Measurements from ENCODE around the gene VEZF1. TPM values are rescaled to one million over a fixed set of nuclear protein-coding genes. Genes with fewer than 3 reads are reported as not detected.

The VEZF1 gene
- total and polyA plus RNA-seq, 4 experiments from 2014 or later, result 30.6 to 76.6 (median 63.1) TPM

GRCh38 chr17:57929386-57929785, 58.7 kb downstream of the VEZF1 start:
- ChIA-PET POLR2A (ENCODE audit: partially characterized antibody) (no interaction called here), CTCF (ENCODE audit: partially characterized antibody) (no interaction called here)
- Histone ChIP-seq H3K4me3 (ENCODE audit: low read length in 2 of 2) (no peak overlapping the region), H3K27ac (ENCODE audit: low read depth, low read length) (no peak overlapping the region), H3K9me3 (ENCODE audit: control insufficient read depth in 1 of 2, low read length in 2 of 2) (no peaks in the 10 kb centered on the region), H3K36me3 (ENCODE audit: insufficient read depth, low read length) (no peaks in the 10 kb centered on the region), H3K4me1 (ENCODE audit: insufficient read depth, low read length) (no peaks in the 10 kb centered on the region), H3K27me3 (ENCODE audit: insufficient read depth, low read length) (no peaks in the 10 kb centered on the region)
- H3K9me3 Mint-ChIP-seq, result no peaks in the 10 kb centered on the region
- H3K4me3 Mint-ChIP-seq, result no peak overlapping the region
- intact Hi-C loops (cut with micrococcal nuclease), result no loop called here
- peaks cover 5 to 11% of the 10 kb centered on the region in 2 donors for H3K27me3 Mint-ChIP-seq
- no peak for DNase-seq
- H3K4me1 Mint-ChIP-seq, result no peaks in the 10 kb centered on the region
- H3K27ac Mint-ChIP-seq, result no peak overlapping the region
- H3K36me3 Mint-ChIP-seq, result no peaks in the 10 kb centered on the region

DNA sequence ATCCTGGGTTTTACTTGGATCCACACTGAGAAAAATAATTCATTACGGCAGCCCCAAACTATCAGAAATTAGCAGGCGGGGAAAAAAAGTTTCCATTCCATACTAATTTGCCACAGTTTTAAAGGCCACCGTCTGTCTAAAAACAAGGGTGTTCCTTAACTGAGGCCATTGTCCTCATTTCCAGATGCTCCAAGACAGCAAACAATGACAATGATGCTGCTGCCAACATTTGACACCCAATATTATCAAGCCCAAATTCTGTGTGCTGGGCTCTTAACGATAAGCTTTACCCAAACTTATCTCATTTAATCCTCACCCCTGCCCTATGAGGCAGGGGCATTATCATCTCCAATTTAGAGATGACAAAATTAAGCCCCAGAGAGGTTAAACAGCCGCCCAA, 59.1 kb downstream of the VEZF1 start:
- H3K4me3 Mint-ChIP-seq, result no peak overlapping the region
- Histone ChIP-seq H3K27me3 (ENCODE audit: insufficient read depth, low read length) (no peaks in the 10 kb centered on the region), H3K4me1 (ENCODE audit: insufficient read depth, low read length) (no peaks in the 10 kb centered on the region), H3K4me3 (ENCODE audit: low read length in 2 of 2) (no peak overlapping the region), H3K36me3 (ENCODE audit: insufficient read depth, low read length) (no peaks in the 10 kb centered on the region), H3K9me3 (ENCODE audit: control insufficient read depth in 1 of 2, low read length in 2 of 2) (no peaks in the 10 kb centered on the region), H3K27ac (ENCODE audit: low read depth, low read length) (no peak overlapping the region)
- POLR2A ChIA-PET (ENCODE audit: partially characterized antibody), result no interaction called here
- H3K27me3 Mint-ChIP-seq, result peaks cover 5 to 11% of the 10 kb centered on the region in 2 donors
- no peaks in the 10 kb centered on the region for H3K4me1 Mint-ChIP-seq
- H3K36me3 Mint-ChIP-seq, result no peaks in the 10 kb centered on the region
- H3K27ac Mint-ChIP-seq, result no peak overlapping the region
- no peaks in the 10 kb centered on the region for H3K9me3 Mint-ChIP-seq
- intact Hi-C loops (cut with micrococcal nuclease), result no loop called here
- DNase-seq, result no peak
- CTCF ChIA-PET (ENCODE audit: partially characterized antibody), result no interaction called here

- no peak overlapping the region for H3K27ac Mint-ChIP-seq
- ChIA-PET CTCF (ENCODE audit: partially characterized antibody) (interaction anchor here (2.2 kb wide), 1 partner anchor 73 kb away, joined by 8 read pairs; no protein-coding TSS in a partner anchor), POLR2A (ENCODE audit: partially characterized antibody) (no interaction called here)
Observed at GRCh38 chr17:57927048-57927723, 60.9 kb downstream of the VEZF1 start.

DNA sequence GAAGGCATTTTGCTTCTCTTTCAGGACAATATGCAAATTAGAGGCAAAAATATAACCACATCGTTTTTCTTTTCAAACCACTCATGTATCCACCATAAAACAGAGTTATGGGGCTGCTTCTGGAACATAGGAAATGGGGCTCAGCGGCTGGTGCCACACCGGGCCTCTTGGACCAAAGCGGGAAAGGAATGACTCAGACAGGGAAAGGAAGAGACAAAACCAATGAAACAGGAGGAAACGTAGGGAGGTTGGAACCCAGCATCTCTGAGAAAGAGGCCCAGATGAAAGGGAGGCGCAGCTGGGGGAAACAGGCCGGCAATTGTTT, 61.4 kb downstream of the VEZF1 start:
- H3K9me3 Mint-ChIP-seq, result peaks cover 0 to 1% (median 0%) of the 10 kb centered on the region in 8 donors
- H3K36me3 Mint-ChIP-seq, result no peaks in the 10 kb centered on the region
- ChIA-PET POLR2A (ENCODE audit: partially characterized antibody) (no interaction called here), CTCF (ENCODE audit: partially characterized antibody) (interaction anchor here (0.8 to 2.2 kb wide), 2 partner anchors 73 to 246 kb away, joined by 6 to 8 read pairs; no protein-coding TSS in a partner anchor)
- no peak for DNase-seq
- Histone ChIP-seq H3K4me3 (ENCODE audit: low read length in 2 of 2) (no peak overlapping the region), H3K4me1 (ENCODE audit: insufficient read depth, low read length) (no peaks in the 10 kb centered on the region), H3K27ac (ENCODE audit: low read depth, low read length) (no peak overlapping the region), H3K9me3 (ENCODE audit: control insufficient read depth in 1 of 2, low read length in 2 of 2) (no peaks in the 10 kb centered on the region), H3K27me3 (ENCODE audit: insufficient read depth, low read length) (no peaks in the 10 kb centered on the region), H3K36me3 (ENCODE audit: insufficient read depth, low read length) (no peaks in the 10 kb centered on the region)
- intact Hi-C loops (cut with micrococcal nuclease), result no loop called here
- peak overlapping the region in 1 of 7 donors; percentile 39 for H3K27ac Mint-ChIP-seq
- no peak overlapping the region for H3K4me3 Mint-ChIP-seq
- peaks cover 3 to 11% of the 10 kb centered on the region in 2 donors for H3K27me3 Mint-ChIP-seq
- H3K4me1 Mint-ChIP-seq, result no peaks in the 10 kb centered on the region

More at GRCh38 chr17:57927048-57927723, 60.9 kb downstream of the VEZF1 start:
- H3K4me3 Mint-ChIP-seq, result no peak overlapping the region
- Histone ChIP-seq H3K27ac (ENCODE audit: low read depth, low read length) (no peak overlapping the region), H3K9me3 (ENCODE audit: control insufficient read depth in 1 of 2, low read length in 2 of 2) (no peaks in the 10 kb centered on the region), H3K4me3 (ENCODE audit: low read length in 2 of 2) (no peak overlapping the region), H3K27me3 (ENCODE audit: insufficient read depth, low read length) (no peaks in the 10 kb centered on the region), H3K36me3 (ENCODE audit: insufficient read depth, low read length) (no peaks in the 10 kb centered on the region), H3K4me1 (ENCODE audit: insufficient read depth, low read length) (no peaks in the 10 kb centered on the region)
- H3K4me1 Mint-ChIP-seq, result no peaks in the 10 kb centered on the region
- intact Hi-C loops (cut with micrococcal nuclease), result no loop called here
- DNase-seq, result no peak
- peaks cover 5 to 11% of the 10 kb centered on the region in 2 donors for H3K27me3 Mint-ChIP-seq
- H3K36me3 Mint-ChIP-seq, result no peaks in the 10 kb centered on the region
- H3K9me3 Mint-ChIP-seq, result peaks cover 0 to 1% (median 0%) of the 10 kb centered on the region in 8 donors

- no peaks in the 10 kb centered on the region for H3K36me3 Mint-ChIP-seq
- POLR2A ChIA-PET (ENCODE audit: partially characterized antibody), result no interaction called here
- peaks cover 3 to 11% of the 10 kb centered on the region in 2 donors for H3K27me3 Mint-ChIP-seq
- intact Hi-C loops (cut with micrococcal nuclease), result no loop called here
- H3K36me3 ChIP-seq (ENCODE audit: insufficient read depth, low read length), result no peaks in the 10 kb centered on the region
- H3K4me1 ChIP-seq (ENCODE audit: insufficient read depth, low read length), result no peaks in the 10 kb centered on the region
- DNase-seq, result no peak
- peaks cover 0 to 1% (median 0%) of the 10 kb centered on the region in 8 donors for H3K9me3 Mint-ChIP-seq
- H3K27ac Mint-ChIP-seq, result no peak overlapping the region
- no peak overlapping the region for H3K4me3 Mint-ChIP-seq
- H3K4me3 ChIP-seq (ENCODE audit: low read length in 2 of 2), result no peak overlapping the region
- no peaks in the 10 kb centered on the region for H3K4me1 Mint-ChIP-seq
- no peaks in the 10 kb centered on the region for H3K9me3 ChIP-seq (ENCODE audit: control insufficient read depth in 1 of 2, low read length in 2 of 2)
- H3K27me3 ChIP-seq (ENCODE audit: insufficient read depth, low read length), result no peaks in the 10 kb centered on the region
- no peak overlapping the region for H3K27ac ChIP-seq (ENCODE audit: low read depth, low read length)
- CTCF ChIA-PET (ENCODE audit: partially characterized antibody), result interaction anchor here (1.0 to 2.2 kb wide), 2 partner anchors 32 to 74 kb away, joined by 3 to 8 read pairs; no protein-coding TSS in a partner anchor
Observed at GRCh38 chr17:57925361-57925990, 62.6 kb downstream of the VEZF1 start.

- H3K36me3 Mint-ChIP-seq, result no peaks in the 10 kb centered on the region
- peaks cover 0 to 1% (median 0%) of the 10 kb centered on the region in 8 donors for H3K9me3 Mint-ChIP-seq
- ChIA-PET CTCF (ENCODE audit: partially characterized antibody) (interaction anchor here (1.0 kb wide), 1 partner anchor 31 kb away, joined by 3 read pairs; no protein-coding TSS in a partner anchor), POLR2A (ENCODE audit: partially characterized antibody) (no interaction called here)
- Histone ChIP-seq H3K4me1 (ENCODE audit: insufficient read depth, low read length) (no peaks in the 10 kb centered on the region), H3K27ac (ENCODE audit: low read depth, low read length) (no peak overlapping the region), H3K4me3 (ENCODE audit: low read length in 2 of 2) (no peak overlapping the region), H3K27me3 (ENCODE audit: insufficient read depth, low read length) (no peaks in the 10 kb centered on the region), H3K9me3 (ENCODE audit: control insufficient read depth in 1 of 2, low read length in 2 of 2) (no peaks in the 10 kb centered on the region), H3K36me3 (ENCODE audit: insufficient read depth, low read length) (no peaks in the 10 kb centered on the region)
- H3K4me3 Mint-ChIP-seq, result no peak overlapping the region
- intact Hi-C loops (cut with micrococcal nuclease), result no loop called here
- peaks cover 3 to 11% of the 10 kb centered on the region in 2 donors for H3K27me3 Mint-ChIP-seq
- no peak overlapping the region for H3K27ac Mint-ChIP-seq
- no peak for DNase-seq
- H3K4me1 Mint-ChIP-seq, result no peaks in the 10 kb centered on the region
Observed at GRCh38 chr17:57924677-57925076, 63.4 kb downstream of the VEZF1 start.
